Ishikawa (cell line): Measurements from ENCODE around the gene CDPF1.

Experiments used
- CEBPB ChIP-seq: IDR thresholded peaks from 2 replicates; pipeline ENCODE4 v1.6.1; 2012
- CREB1 ChIP-seq: IDR thresholded peaks from 2 replicates; pipeline ENCODE4 v1.6.1; 2012; ENCODE audit warnings: low read depth
- EGR1 ChIP-seq: IDR thresholded peaks from 2 replicates; pipeline ENCODE4 v1.6.1; 2012
- EP300 ChIP-seq: IDR thresholded peaks from 2 replicates; pipeline ENCODE4 v1.6.1; 2012; ENCODE audit warnings: borderline replicate concordance
- FOXM1 ChIP-seq: IDR thresholded peaks from 2 replicates; pipeline ENCODE4 v1.6.1; 2012; ENCODE audit warnings: low read depth, borderline replicate concordance
- NFIC ChIP-seq: IDR thresholded peaks from 2 replicates; pipeline ENCODE4 v1.6.1; 2012
- RAD21 ChIP-seq: IDR thresholded peaks from 2 replicates; pipeline ENCODE4 v1.6.1; 2012; ENCODE audit warnings: low read depth
- REST ChIP-seq: IDR thresholded peaks from 2 replicates; pipeline ENCODE4 v1.6.1; 2012; ENCODE audit warnings: low read depth, mild to moderate bottlenecking
- TAF1 ChIP-seq: IDR thresholded peaks from 2 replicates; pipeline ENCODE4 v1.6.1; 2012; ENCODE audit warnings: low read depth, mild to moderate bottlenecking
- TCF12 ChIP-seq: IDR thresholded peaks from 2 replicates; pipeline ENCODE4 v1.6.1; 2012; ENCODE audit warnings: low read depth
- TEAD4 ChIP-seq: IDR thresholded peaks from 2 replicates; pipeline ENCODE4 v1.6.1; 2012
- USF1 ChIP-seq: IDR thresholded peaks from 2 replicates; pipeline ENCODE4 v1.6.1; 2012
- YY1 ChIP-seq: IDR thresholded peaks from 2 replicates; pipeline ENCODE4 v1.6.1; 2012; ENCODE audit warnings: low read depth
- ZBTB7A ChIP-seq: IDR thresholded peaks from 2 replicates; pipeline ENCODE4 v1.6.1; 2012; ENCODE audit warnings: low read depth
- TF ChIP-seq, protein P1 (sequence below): IDR thresholded peaks from 2 replicates; pipeline ENCODE4 v1.6.1; 2012

The CDPF1 gene

GRCh38 chr22:46281866-46282678, 32.0 kb upstream of the CDPF1 start:
- TF ChIP-seq NFIC (no peak), RAD21 (no peak), EGR1 (no peak)
- TF ChIP-seq, protein P1, sequence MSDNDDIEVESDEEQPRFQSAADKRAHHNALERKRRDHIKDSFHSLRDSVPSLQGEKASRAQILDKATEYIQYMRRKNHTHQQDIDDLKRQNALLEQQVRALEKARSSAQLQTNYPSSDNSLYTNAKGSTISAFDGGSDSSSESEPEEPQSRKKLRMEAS: no peak

DNA sequence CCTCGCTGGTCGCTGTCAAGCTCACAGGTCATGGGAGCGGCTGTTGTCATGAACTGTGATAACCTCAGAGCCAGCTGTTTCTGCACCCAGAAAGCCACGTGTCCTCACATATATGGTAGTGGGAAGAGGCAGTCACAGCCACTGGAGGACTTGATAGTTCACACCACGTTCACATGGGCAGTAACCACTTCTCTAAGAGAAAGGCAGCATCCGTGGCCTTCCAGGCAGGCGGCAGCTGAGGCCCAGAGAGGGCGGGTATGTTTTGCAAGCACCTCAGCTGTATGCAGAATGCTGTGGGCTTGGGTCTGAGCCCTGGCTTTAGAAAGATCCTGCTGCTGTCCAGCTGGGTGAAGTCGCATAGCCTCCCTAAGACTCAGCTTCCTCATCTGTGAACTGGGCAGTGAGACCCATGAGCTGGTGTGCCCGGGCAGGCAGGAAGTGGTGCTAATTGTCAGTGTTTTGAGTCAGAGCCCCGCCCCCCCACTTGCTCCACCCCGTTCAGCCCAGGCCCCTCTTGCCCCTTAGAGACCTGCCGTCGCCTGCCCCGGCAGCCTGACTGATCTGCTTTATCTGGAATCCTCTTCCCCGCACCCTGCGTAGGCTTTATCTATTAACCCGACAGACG, 31.0 kb upstream of the CDPF1 start:
- no peak for TF ChIP-seq CEBPB
- no peak for TF ChIP-seq USF1
- no peak for TF ChIP-seq TEAD4
- TF ChIP-seq EGR1: no peak
- no peak for TF ChIP-seq FOXM1
- TF ChIP-seq TAF1: no peak
- no peak for TF ChIP-seq RAD21
- no peak for TF ChIP-seq NFIC
- TF ChIP-seq REST: no peak
- TF ChIP-seq, protein P1: no peak
- TF ChIP-seq CREB1: no peak
- no peak for TF ChIP-seq YY1
- TF ChIP-seq EP300: no peak
- TF ChIP-seq ZBTB7A: no peak
- no peak for TF ChIP-seq TCF12

DNA sequence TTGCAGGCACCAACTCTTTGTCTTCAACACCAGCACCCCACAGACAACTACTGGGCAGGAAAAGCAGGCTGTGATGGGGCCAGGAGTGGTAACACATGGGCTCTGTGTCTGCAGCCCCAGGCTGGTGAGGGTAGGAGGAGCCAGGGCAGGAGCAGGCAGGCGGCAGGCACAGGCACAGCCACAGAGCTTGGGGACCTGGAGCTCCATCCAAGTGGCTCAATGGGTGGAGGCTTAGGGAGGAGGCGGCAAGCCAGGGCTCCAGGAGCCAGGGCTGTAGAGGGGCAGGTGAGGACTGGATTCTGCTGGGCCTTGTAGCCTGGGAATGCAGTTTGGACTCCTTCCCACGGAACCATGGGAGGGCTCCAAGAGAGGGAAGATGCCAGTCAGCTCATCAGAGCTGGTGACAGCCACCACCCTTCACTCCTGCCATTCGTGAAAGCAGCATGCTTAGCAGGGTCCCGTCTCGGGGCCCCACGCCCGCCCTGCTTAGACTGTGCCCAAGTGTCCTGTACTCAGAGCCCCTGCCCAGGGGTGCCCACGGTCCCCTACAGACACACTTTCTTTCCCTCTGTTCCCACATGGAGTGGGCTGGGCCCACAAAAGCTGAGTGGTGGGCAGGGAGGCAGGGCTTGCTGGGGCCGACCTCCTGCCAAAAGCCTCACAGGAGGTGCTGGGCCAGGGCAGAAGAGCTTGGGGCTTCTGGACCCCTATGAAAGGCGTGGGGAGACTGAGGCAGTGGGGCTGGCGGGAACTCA, 30.1 kb upstream of the CDPF1 start:
- TF ChIP-seq TEAD4 (no peak), USF1 (no peak), TAF1 (no peak), EGR1 (no peak), NFIC (no peak), ZBTB7A (no peak), EP300 (no peak), CREB1 (no peak), TCF12 (no peak), CEBPB (no peak)
- TF ChIP-seq, protein P1: no peak

DNA sequence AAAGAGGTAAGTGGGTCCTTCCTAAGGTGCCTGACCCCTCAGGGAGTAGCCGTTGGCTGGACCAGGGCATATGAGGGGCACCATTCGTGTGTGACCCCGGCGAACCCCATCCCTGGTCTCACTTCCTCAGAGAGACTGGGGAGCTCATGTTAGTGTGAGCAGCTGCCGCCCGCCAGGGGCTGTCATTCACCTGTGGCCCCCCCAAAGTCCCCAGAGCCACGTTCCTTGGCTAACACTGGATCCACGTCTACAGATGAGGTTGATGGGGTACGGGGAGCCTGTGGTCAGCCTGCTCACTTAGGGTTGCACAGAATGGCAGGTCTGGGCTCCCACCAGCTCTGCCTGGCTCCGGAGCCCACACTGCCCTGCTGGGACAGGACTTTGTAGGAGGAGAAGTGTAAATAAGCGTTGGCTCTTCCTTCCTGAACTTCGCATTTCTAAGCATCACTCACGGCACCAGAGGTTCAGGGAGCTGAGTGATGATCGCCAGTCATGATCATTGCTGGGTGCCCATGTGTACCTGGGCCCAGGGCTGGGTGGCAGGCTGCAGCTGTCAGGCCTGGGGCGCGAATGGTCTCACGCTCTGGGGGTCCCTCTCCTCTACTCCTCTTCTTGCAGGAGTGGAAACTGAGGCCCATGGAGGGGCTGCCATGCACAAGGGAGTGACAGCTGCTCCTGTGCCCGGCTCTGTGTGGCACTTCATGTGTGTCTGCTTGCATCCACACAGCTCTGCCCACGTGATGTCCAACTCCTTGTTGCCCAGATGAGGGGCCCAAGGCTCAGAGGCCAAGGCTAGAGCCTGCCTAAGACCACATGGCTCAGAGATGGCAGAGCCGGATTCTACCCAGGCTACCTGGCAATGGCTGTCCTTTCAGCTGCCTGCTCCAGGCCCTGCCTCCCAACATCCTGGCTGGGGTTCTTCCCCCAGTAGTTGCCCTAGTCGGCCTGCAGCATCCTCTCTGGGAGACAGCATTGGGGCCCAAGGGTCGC, 28.9 kb upstream of the CDPF1 start:
- no peak for TF ChIP-seq RAD21
- no peak for TF ChIP-seq REST
- no peak for TF ChIP-seq TAF1
- TF ChIP-seq CEBPB: no peak
- TF ChIP-seq NFIC: no peak
- no peak for TF ChIP-seq YY1
- TF ChIP-seq FOXM1: no peak
- TF ChIP-seq CREB1: no peak
- no peak for TF ChIP-seq TEAD4
- TF ChIP-seq USF1: no peak
- no peak for TF ChIP-seq ZBTB7A
- TF ChIP-seq TCF12: no peak
- no peak for TF ChIP-seq EGR1
- no peak for TF ChIP-seq EP300
- TF ChIP-seq, protein P1: no peak
